IMR-90 (cell line): Measurements from ENCODE around the gene NT5DC2. TPM values are rescaled to one million over a fixed set of nuclear protein-coding genes. Genes with fewer than 3 reads are reported as not detected.

ENCODE experiments used
- ATAC-seq: fragments of 200-7000 bp; cut with Tn5 transposase; 2 replicates; pipeline ENCODE4 v1.9.1; 2020; ENCODE audit warnings: low read depth, mild to moderate bottlenecking, moderate library complexity
- BruUV-seq: library from RNA; stranded (reverse); fragments of 400-500 nt; replicated peaks from 2 replicates; lab custom pipeline; 2021; lab: Mats Ljungman, UMichigan
- CTCF ChIA-PET: fragments of 300-600 bp; formaldehyde crosslinking; extraction: SDS; loops from one replicate; lab custom pipeline; 2021; ENCODE audit warnings: antibody characterized with exemption; lab: Yijun Ruan, JAX
- POLR2A ChIA-PET: fragments of 300-600 bp; sonication (Branson Sonifier 250); formaldehyde crosslinking; loops from one replicate; lab custom pipeline; 2022; ENCODE audit warnings: antibody characterized with exemption; ENCODE audit not compliant: unreplicated experiment; lab: Charles Lee
- DNase-seq: peaks from one replicate; pipeline ENCODE4 v3.0.0; 2013
- H2AFZ ChIP-seq: replicated peaks from 2 replicates; pipeline ENCODE3; 2013; ENCODE audit warnings: low read length, mild to moderate bottlenecking; ENCODE audit not compliant: poor library complexity
- H2AK5ac ChIP-seq: 2 replicates; pipeline ENCODE4 v1.6.1; 2013; ENCODE audit warnings: low read depth, low read length, inconsistent platforms
- H2AK9ac ChIP-seq: replicated peaks from 2 replicates; pipeline ENCODE3; 2013; ENCODE audit warnings: mild to moderate bottlenecking, low read depth, low read length, moderate library complexity; ENCODE audit not compliant: poor library complexity
- H2BK120ac ChIP-seq: 2 replicates; pipeline ENCODE4 v1.6.1; 2013; ENCODE audit warnings: low read depth, low read length, inconsistent platforms
- H2BK15ac ChIP-seq: 3 replicates; pipeline ENCODE4 v1.6.1; 2013; ENCODE audit warnings: low read depth, low read length, inconsistent platforms
- H2BK20ac ChIP-seq: 2 replicates; pipeline ENCODE4 v1.6.1; 2013; ENCODE audit warnings: low read depth, mild to moderate bottlenecking, inconsistent platforms, low read length, moderate library complexity
- H2BK5ac ChIP-seq: 2 replicates; pipeline ENCODE4 v1.6.1; 2013; ENCODE audit warnings: mild to moderate bottlenecking, low read depth, low read length, inconsistent platforms; ENCODE audit not compliant: poor library complexity, severe bottlenecking
- H3K14ac ChIP-seq: replicated peaks from 2 replicates; pipeline ENCODE4 v1.6.1; 2013; ENCODE audit warnings: low read depth, low read length, inconsistent platforms
- H3K18ac ChIP-seq: 2 replicates; pipeline ENCODE4 v1.6.1; 2013; ENCODE audit warnings: low read depth, low read length, control low read depth
- H3K23ac ChIP-seq: 2 replicates; pipeline ENCODE4 v1.6.1; 2013; ENCODE audit warnings: low read depth, low read length, inconsistent platforms
- H3K27ac ChIP-seq: 2 replicates; pipeline ENCODE4 v1.5.1; 2013; ENCODE audit warnings: mild to moderate bottlenecking, control low read depth, low read length; ENCODE audit not compliant: insufficient read depth
- H3K27me3 ChIP-seq: 2 replicates; pipeline ENCODE4 v1.6.1; 2013; ENCODE audit warnings: low read length; ENCODE audit not compliant: control insufficient read depth, insufficient read depth
- H3K36me3 ChIP-seq: 2 replicates; pipeline ENCODE4 v1.6.1; 2013; ENCODE audit warnings: low read length, mixed read lengths; ENCODE audit not compliant: control insufficient read depth, insufficient read depth
- H3K4ac ChIP-seq: 2 replicates; pipeline ENCODE4 v1.6.1; 2013; ENCODE audit warnings: low read depth, low read length, inconsistent platforms
- H3K4me1 ChIP-seq: 2 replicates; pipeline ENCODE4 v1.6.1; 2013; ENCODE audit warnings: low read length, mixed read lengths; ENCODE audit not compliant: control insufficient read depth, insufficient read depth
- H3K4me2 ChIP-seq: 2 replicates; pipeline ENCODE4 v1.6.1; 2013; ENCODE audit warnings: low read depth, mild to moderate bottlenecking, control low read depth, low read length, moderate library complexity
- H3K4me3 ChIP-seq: 2 replicates; pipeline ENCODE4 v1.5.1; 2013; ENCODE audit warnings: low read depth, mild to moderate bottlenecking, control low read depth, low read length, moderate library complexity; ENCODE audit not compliant: insufficient read depth
- H3K56ac ChIP-seq: 2 replicates; pipeline ENCODE4 v1.6.1; 2013; ENCODE audit warnings: low read length, inconsistent platforms; ENCODE audit not compliant: insufficient read depth; ENCODE audit errors: extremely low read depth
- H3K79me1 ChIP-seq, 2 experiments: 2 replicates each; pipeline ENCODE4 v1.6.1; 2013; ENCODE audit warnings: low read length in 2 of 2, inconsistent platforms in 1 of 2, low read depth in 1 of 2
- H3K9ac ChIP-seq: 2 replicates; pipeline ENCODE4 v1.6.1; 2013; ENCODE audit warnings: low read depth, low read length, control low read depth
- H3K9me1 ChIP-seq: 2 replicates; pipeline ENCODE4 v1.6.1; 2013; ENCODE audit warnings: low read length, inconsistent platforms; ENCODE audit not compliant: insufficient read depth
- H3K9me3 ChIP-seq: 2 replicates; pipeline ENCODE4 v1.6.1; 2013; ENCODE audit warnings: low read length; ENCODE audit not compliant: control insufficient read depth, insufficient read depth
- H4K20me1 ChIP-seq: 2 replicates; pipeline ENCODE4 v1.6.1; 2013; ENCODE audit warnings: low read length, inconsistent platforms; ENCODE audit not compliant: insufficient read depth
- H4K5ac ChIP-seq: 2 replicates; pipeline ENCODE4 v1.6.1; 2013; ENCODE audit warnings: mild to moderate bottlenecking, low read depth, low read length, control low read depth
- H4K8ac ChIP-seq, 2 experiments: 2 replicates each; pipeline ENCODE4 v1.6.1; 2013; ENCODE audit warnings: low read depth in 2 of 2, low read length in 2 of 2, control low read depth in 1 of 2, inconsistent platforms in 1 of 2
- H4K91ac ChIP-seq: 2 replicates; pipeline ENCODE4 v1.6.1; 2013; ENCODE audit warnings: low read depth, low read length, inconsistent platforms; ENCODE audit not compliant: insufficient read depth
- CEBPB ChIP-seq: IDR thresholded peaks from 2 replicates; pipeline ENCODE4 v1.6.1; 2012; ENCODE audit warnings: low read depth, low read length, improper control_type of control experiment
- CHD1 ChIP-seq: IDR thresholded peaks from 2 replicates; pipeline ENCODE4 v1.6.1; 2012; ENCODE audit warnings: low read depth, low read length, improper control_type of control experiment
- WGBS, 2 experiments: methylation state at CpG; one replicate each; pipeline versions ENCODE4 v1.1.5 to v1.1.7; 2013; ENCODE audit warnings: missing lambda C conversion rate in 2 of 2; ENCODE audit not compliant: insufficient read length in 1 of 2; ENCODE audit errors: extremely low coverage in 2 of 2; 5-methylcytosine and 5-hydroxymethylcytosine counted together
- dilution Hi-C: fragments of 300-500 bp; cut with HindIII; formaldehyde crosslinking; loops from one replicate; pipeline ENCODE4 v1.14.3; 2018; ENCODE audit warnings: low sequenced_read_pairs; ENCODE audit not compliant: unreplicated experiment
- in situ Hi-C: fragments of 300-500 bp; cut with MboI; formaldehyde crosslinking; loops from 3 replicates; pipeline ENCODE4 v1.14.3; 2019; ENCODE audit warnings: low sequenced_read_pairs, inconsistent platforms, mixed read lengths
- intact Hi-C: fragments of 100-400 bp; cut with micrococcal nuclease; formaldehyde crosslinking; loops from 2 replicates; pipeline ENCODE4 v1.10.0; 2022
- polyA plus RNA-seq, 3 experiments: library from polyadenylated mRNA; depleted of rRNA; stranded (reverse); fragments of >200 nt; gene quantifications; 2 replicates each; pipeline ENCODE4 v1.2.3, GENCODE V29; 2012; ENCODE audit warnings: low replicate concordance in 1 of 3
- total RNA-seq: library from RNA; depleted of rRNA; stranded (reverse); fragments of >200 nt; gene quantifications from 2 replicates; pipeline ENCODE4 v1.2.3, GENCODE V29; 2012

The NT5DC2 gene
- total and polyA plus RNA-seq, 2 of the 4 experiments (the other 2 are of a cell fraction), result 161 to 200 TPM

GRCh38 chr3:52479037-52479876 is 54.4 kb downstream of the NT5DC2 start (continued):
- TF ChIP-seq CEBPB, result no peak

- no TSS peak for BruUV-seq
- POLR2A ChIA-PET, result no interaction called here
- dilution Hi-C loops, result no loop called here
Observed at GRCh38 chr3:52477796-52478095, 55.9 kb downstream of the NT5DC2 start.

More at GRCh38 chr3:52477796-52478095, 55.9 kb downstream of the NT5DC2 start:
- H2BK20ac ChIP-seq, result no peak overlapping the region
- no peak overlapping the region for H3K23ac ChIP-seq
- H3K27ac ChIP-seq, result no peak overlapping the region
- peaks cover 15 to 33% of the 10 kb centered on the region in 2 experiments; a peak in 3 of 4 replicates for H3K79me1 ChIP-seq
- ATAC-seq (no peak), DNase-seq (no peak)
- intact Hi-C loops (no loop called here), in situ Hi-C loops (no loop called here)
- H4K91ac ChIP-seq, result no peak overlapping the region
- no peak overlapping the region for H3K4ac ChIP-seq
- H2BK15ac ChIP-seq, result no peak overlapping the region
- H2AFZ ChIP-seq, result no peak overlapping the region
- H2AK5ac ChIP-seq, result no peak overlapping the region
- no peak overlapping the region for H2AK9ac ChIP-seq
- no peak overlapping the region for H2BK5ac ChIP-seq
- CTCF ChIA-PET, result no interaction called here
- peaks cover 19% of the 10 kb centered on the region for H4K20me1 ChIP-seq
- TF ChIP-seq CHD1, result no peak
- H3K9me1 ChIP-seq, result 0 out of 2 replicates have a peak, but pooled peaks cover 12% of the 10 kb centered on the region
- H4K8ac ChIP-seq, result no peak overlapping the region
- WGBS, 2 experiments, result 100% methylated on average over 4 of the region's 6 CpGs; no CpG with 5 or more reads in 1 of the 2 experiments
- H3K14ac ChIP-seq, result no peak overlapping the region
- peaks cover 87% of the 10 kb centered on the region for H3K36me3 ChIP-seq
- H3K18ac ChIP-seq, result no peak overlapping the region
- no peak overlapping the region for H3K56ac ChIP-seq
- no peak overlapping the region for H3K4me2 ChIP-seq
- H3K9me3 ChIP-seq, result no peaks in the 10 kb centered on the region
- no peak overlapping the region for H2BK120ac ChIP-seq
- no peak overlapping the region for H3K4me3 ChIP-seq
- no peak overlapping the region for H4K5ac ChIP-seq
- no peaks in the 10 kb centered on the region; the same call in 1 of the 2 replicates for H3K4me1 ChIP-seq
- no peaks in the 10 kb centered on the region for H3K27me3 ChIP-seq
- no peak overlapping the region for H3K9ac ChIP-seq
